DOHH2 (cell line): ENCODE data around the gene ADH1B.

ENCODE experiments used
- H3F3A ChIP-seq: fragments of 200-600 bp; sonication (generic), shearing (Covaris generic); 2 replicates; pipeline ENCODE4 v1.6.0; 2016; ENCODE audit warnings: antibody characterized with exemption, mild to moderate bottlenecking; ENCODE audit not compliant: control insufficient read depth, insufficient read depth
- H3K27ac ChIP-seq: fragments of 200-600 bp; sonication (generic); 2 replicates; pipeline ENCODE4 v1.5.1; 2014; ENCODE audit warnings: low read depth, mild to moderate bottlenecking, low read length, moderate library complexity
- H3K27me3 ChIP-seq: fragments of 200-600 bp; sonication (generic); 2 replicates; pipeline ENCODE4 v1.6.1; 2014; ENCODE audit warnings: mild to moderate bottlenecking, low read length, mixed read lengths; ENCODE audit not compliant: control insufficient read depth
- H3K36me3 ChIP-seq: fragments of 200-600 bp; sonication (generic); 2 replicates; pipeline ENCODE4 v1.6.1; 2014; ENCODE audit warnings: mild to moderate bottlenecking, low read length, moderate library complexity, mixed read lengths; ENCODE audit not compliant: control insufficient read depth
- H3K4me1 ChIP-seq: fragments of 200-600 bp; sonication (generic); 2 replicates; pipeline ENCODE4 v1.6.1; 2014; ENCODE audit warnings: mild to moderate bottlenecking, low read length, mixed read lengths; ENCODE audit not compliant: control insufficient read depth
- H3K4me2 ChIP-seq: fragments of 200-600 bp; sonication (generic); 2 replicates; pipeline ENCODE4 v1.6.0; 2014; ENCODE audit warnings: mild to moderate bottlenecking, low read length, moderate library complexity
- H3K4me3 ChIP-seq: fragments of 200-600 bp; sonication (generic); 2 replicates; pipeline ENCODE4 v1.5.1; 2014; ENCODE audit warnings: mild to moderate bottlenecking, low read length, mixed read lengths
- H3K79me2 ChIP-seq: fragments of 200-600 bp; sonication (generic); 2 replicates; pipeline ENCODE4 v1.6.1; 2014; ENCODE audit warnings: mild to moderate bottlenecking, low read length, mixed read lengths; ENCODE audit not compliant: control insufficient read depth
- H3K9me2 ChIP-seq: fragments of 200-600 bp; sonication (generic); replicated peaks from 2 replicates; pipeline ENCODE4 v1.6.1; 2014; ENCODE audit warnings: mild to moderate bottlenecking, low read length, mixed read lengths; ENCODE audit not compliant: control insufficient read depth
- H3K9me3 ChIP-seq: fragments of 200-600 bp; sonication (generic); 2 replicates; pipeline ENCODE4 v1.6.1; 2014; ENCODE audit warnings: antibody characterized with exemption, low read length, mixed read lengths; ENCODE audit not compliant: control insufficient read depth, insufficient read depth
- H4K20me1 ChIP-seq: fragments of 200-600 bp; sonication (generic); 2 replicates; pipeline ENCODE4 v1.6.0; 2014; ENCODE audit warnings: low read depth, mild to moderate bottlenecking, antibody characterized with exemption, low read length, moderate library complexity; ENCODE audit not compliant: control insufficient read depth, insufficient read depth
- EZH2phosphoT487 ChIP-seq: fragments of 200-600 bp; sonication (generic); IDR thresholded peaks from 2 replicates; pipeline ENCODE4 v1.6.1; 2017; ENCODE audit warnings: borderline replicate concordance, mild to moderate bottlenecking, antibody characterized with exemption, low read length, moderate library complexity, mixed read lengths
- TF ChIP-seq, protein P1 (sequence below): fragments of 200-600 bp; sonication (generic); IDR thresholded peaks from one replicate; pipeline ENCODE4 v1.5.1; 2014; ENCODE audit warnings: antibody characterized with exemption, mild to moderate bottlenecking, low read depth, low read length; ENCODE audit not compliant: poor library complexity, severe bottlenecking

The ADH1B gene

DNA sequence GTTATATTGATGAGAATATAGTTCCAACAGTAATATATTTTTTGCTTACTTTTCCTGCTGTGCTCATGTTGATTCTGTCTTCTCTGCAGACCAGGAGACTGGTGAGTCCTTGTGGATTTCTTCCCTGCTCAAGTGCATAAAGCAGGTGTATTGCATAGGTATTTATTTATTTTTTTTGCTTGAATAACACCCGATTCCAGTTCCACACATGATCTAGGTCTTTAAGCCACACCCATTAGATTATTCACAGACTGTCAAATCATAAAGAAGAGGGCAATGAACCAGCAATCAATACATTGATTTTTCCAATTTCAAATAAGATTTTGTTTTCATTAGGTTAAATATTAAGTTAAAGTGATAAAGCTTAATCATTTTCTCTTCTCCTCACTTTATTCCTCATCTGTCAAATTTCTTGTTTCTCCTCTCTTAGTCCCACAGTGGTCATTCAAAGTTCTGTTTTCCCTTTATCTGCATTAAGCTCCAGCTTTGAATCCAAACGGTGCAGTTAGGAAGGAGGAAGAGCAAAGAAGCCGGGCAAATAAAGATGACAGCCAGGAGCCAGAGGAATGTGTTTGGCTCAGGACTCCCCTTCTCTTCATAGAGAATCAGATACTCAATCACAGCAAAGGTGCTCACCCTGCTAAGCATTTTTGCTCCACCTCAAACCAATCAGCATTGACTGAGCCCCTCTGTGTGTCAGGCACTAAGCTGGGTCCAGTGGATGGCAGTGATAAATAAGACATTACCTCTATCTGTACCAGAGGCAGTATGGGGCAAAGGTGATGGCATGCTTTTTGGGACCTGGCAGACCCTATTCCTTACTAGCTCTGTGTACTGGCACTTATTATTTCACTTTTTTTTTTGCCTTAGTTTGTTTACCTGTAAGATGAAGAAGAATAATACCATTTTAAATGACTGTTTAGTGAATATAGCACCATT is 30.1 kb downstream of the ADH1B start, which contains the start of gene ADH1A:
TSS of gene ADH1A (minus strand) at position 138 of the 939 bp plus-strand sequence. CDS start at position 67, 71 bp downstream.
- Histone ChIP-seq H3K27me3 (no peaks in the 10 kb centered on the region), H3K27ac (no peak within 1 kb of the TSS), H4K20me1 (no peaks in the 10 kb centered on the region), H3K4me2 (no peak within 1 kb of the TSS), H3K79me2 (no peaks in the 10 kb centered on the region), H3K9me3 (peaks cover 6% of the 10 kb centered on the region; the same call in 1 of the 2 replicates), H3F3A (no peaks in the 10 kb centered on the region), H3K36me3 (no peaks in the 10 kb centered on the region), H3K4me3 (no peak within 1 kb of the TSS), H3K9me2 (no peaks in the 10 kb centered on the region), H3K4me1 (no peaks in the 10 kb centered on the region)
- TF ChIP-seq, protein P1, sequence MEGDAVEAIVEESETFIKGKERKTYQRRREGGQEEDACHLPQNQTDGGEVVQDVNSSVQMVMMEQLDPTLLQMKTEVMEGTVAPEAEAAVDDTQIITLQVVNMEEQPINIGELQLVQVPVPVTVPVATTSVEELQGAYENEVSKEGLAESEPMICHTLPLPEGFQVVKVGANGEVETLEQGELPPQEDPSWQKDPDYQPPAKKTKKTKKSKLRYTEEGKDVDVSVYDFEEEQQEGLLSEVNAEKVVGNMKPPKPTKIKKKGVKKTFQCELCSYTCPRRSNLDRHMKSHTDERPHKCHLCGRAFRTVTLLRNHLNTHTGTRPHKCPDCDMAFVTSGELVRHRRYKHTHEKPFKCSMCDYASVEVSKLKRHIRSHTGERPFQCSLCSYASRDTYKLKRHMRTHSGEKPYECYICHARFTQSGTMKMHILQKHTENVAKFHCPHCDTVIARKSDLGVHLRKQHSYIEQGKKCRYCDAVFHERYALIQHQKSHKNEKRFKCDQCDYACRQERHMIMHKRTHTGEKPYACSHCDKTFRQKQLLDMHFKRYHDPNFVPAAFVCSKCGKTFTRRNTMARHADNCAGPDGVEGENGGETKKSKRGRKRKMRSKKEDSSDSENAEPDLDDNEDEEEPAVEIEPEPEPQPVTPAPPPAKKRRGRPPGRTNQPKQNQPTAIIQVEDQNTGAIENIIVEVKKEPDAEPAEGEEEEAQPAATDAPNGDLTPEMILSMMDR: no peak
- TF ChIP-seq EZH2phosphoT487: no peak

DNA sequence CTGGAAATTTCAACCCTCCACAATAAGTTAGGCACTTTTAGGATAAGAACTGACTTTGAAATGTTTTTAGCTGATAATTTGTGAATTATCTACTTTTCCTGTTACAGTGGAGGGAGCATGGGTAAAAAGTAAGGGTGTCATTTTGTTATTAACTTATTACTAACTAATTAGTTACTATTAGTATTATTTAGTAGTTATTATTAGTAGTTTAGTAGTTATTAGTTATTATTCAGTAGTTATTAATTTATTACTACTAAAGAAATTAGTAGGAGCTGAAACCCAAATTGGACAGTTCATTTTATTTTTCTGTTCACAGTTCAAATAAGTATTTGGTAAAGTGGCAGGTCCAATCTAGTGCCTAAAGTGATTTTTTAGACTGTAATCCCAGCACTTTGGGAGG is 35.8 kb downstream of the ADH1B start:
- TF ChIP-seq, protein P1: no peak
- no peak for TF ChIP-seq EZH2phosphoT487

DNA sequence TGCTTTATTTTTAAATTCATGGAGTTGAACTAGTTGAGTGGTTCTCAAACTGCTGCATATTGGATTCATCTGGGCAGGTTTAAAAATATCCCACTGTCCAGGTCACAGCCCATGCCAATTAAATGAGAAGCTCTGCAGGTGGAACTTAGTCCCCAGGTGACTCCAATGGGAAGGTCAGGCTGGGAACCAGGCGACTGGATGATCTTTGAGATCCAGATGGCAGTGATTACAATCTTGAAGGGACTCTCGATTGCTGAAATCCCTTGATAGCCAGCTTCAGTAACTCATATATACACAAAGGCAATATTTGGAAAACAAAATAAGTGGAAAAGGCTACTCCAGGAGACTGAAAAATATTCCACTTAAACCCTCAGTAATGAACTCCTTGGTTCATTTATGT is 38.5 kb downstream of the ADH1B start:
- no peaks in the 10 kb centered on the region for H3K36me3 ChIP-seq
- H3K4me2 ChIP-seq: no peak overlapping the region
- H4K20me1 ChIP-seq: no peaks in the 10 kb centered on the region
- no peak for TF ChIP-seq EZH2phosphoT487
- TF ChIP-seq, protein P1: no peak
- H3K27me3 ChIP-seq: no peaks in the 10 kb centered on the region
- H3K4me3 ChIP-seq: no peak overlapping the region
- no peaks in the 10 kb centered on the region for H3K9me3 ChIP-seq
- H3K27ac ChIP-seq: no peak overlapping the region
- no peaks in the 10 kb centered on the region for H3K4me1 ChIP-seq
- H3F3A ChIP-seq: no peaks in the 10 kb centered on the region
- H3K79me2 ChIP-seq: no peaks in the 10 kb centered on the region
- H3K9me2 ChIP-seq: no peaks in the 10 kb centered on the region

More for the DNA sequence above, 35.8 kb downstream of the ADH1B start:
- no peak overlapping the region for H3K27ac ChIP-seq
- H3K4me1 ChIP-seq: no peaks in the 10 kb centered on the region
- no peaks in the 10 kb centered on the region for H3K79me2 ChIP-seq
- no peaks in the 10 kb centered on the region for H3K9me3 ChIP-seq
- no peaks in the 10 kb centered on the region for H3F3A ChIP-seq
- H3K36me3 ChIP-seq: no peaks in the 10 kb centered on the region
- no peaks in the 10 kb centered on the region for H4K20me1 ChIP-seq
- H3K27me3 ChIP-seq: no peaks in the 10 kb centered on the region
- H3K9me2 ChIP-seq: no peaks in the 10 kb centered on the region
- no peak overlapping the region for H3K4me2 ChIP-seq
- no peak overlapping the region for H3K4me3 ChIP-seq
